Medulla oblongata (tissue), 1 donor: ENCODE results near the gene PCCA.
"Not testable (repeated sequence)": the region's sequence is repeated elsewhere in the genome, so short reads cannot be mapped to it uniquely, and the experiment has no call there.

Source experiments
- DNase-seq: peaks from one replicate; pipeline ENCODE4 v3.0.0-alpha.2; 2015; ENCODE audit errors: extremely low spot score

PCCA gene

DNA sequence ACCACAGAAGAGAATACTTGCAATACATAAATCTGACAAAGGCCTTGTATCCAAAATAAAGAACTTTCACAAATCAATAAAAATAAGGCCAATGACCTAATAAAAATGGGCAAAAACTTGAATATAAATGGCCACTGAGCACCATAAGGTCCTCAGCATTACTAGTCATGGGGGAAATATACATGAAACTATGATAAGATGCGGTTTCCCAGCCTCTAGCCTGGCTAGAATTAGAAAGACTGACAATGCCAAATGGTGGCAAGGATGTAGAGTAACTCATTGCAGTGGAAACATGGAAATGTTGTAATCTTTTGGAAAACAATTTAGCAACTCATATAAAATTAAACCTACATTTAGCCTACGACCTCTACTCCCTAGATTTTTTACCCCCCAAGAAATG lies 272.6 kb downstream of the PCCA start:
- DNase-seq, result no peak

GRCh38 chr13:100362371-100362770 lies 273.5 kb downstream of the PCCA start:
- no peak for DNase-seq

- DNase-seq, result no peak
These were observed 273.9 kb downstream of the PCCA start for GRCh38 chr13:100362781-100363180.

DNA sequence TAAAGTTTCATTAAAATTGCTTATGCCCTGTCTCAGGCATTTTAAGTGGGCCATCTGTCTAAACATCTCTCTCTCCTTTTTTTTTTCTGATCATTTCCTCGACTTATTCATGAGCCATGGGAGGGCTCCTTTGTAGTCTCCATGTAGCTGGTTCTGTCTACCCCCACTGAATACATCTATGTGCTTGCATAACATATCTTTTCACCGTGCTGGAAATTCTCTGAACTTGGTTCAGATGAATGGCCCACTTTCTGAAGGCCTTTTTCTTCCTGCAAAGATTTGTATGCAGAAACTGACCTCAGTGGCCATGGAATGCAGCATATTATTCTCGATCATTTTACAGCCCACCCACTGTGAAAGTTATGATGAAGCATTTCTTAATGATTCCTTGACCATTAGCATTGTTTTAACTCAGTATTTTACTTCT lies 274.4 kb downstream of the PCCA start:
- DNase-seq, result no peak

DNA sequence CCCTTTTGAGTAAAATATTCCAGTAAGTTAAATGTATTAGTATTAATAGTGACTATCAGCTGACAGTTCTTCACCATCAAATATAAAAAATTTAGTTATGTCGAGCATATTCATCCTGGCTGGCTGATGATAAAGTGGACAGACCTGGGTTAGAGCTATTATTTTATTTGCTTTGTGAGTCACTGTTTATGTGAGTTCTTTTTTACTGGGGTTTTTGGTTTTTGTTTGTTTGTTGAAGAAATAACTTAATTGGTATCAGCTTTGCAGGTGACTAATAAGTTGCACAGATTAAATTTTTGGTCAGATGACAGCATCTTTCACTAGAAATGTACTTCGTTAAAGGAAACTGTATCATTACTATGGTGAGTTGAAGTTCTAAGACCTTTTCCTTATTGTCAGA lies 275.0 kb downstream of the PCCA start:
- no peak for DNase-seq

DNA sequence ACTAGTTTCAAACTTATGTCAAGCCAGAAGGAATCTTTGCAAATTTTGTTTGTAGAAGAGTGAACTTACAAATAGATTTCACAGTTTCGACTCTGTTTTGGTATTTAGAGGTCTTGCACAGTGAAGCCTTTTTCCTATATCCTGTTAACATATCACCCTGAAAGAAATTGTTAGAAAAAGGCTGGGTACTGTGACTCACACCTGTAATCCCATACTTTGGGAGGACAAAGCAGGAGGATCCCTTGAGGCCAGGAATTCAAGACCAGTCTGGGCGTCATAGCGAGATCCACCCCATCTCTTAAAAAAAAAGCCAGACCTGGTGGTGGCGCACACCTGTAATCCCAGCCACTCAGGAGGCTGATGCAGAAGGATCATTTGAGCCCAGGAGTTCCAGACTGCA lies 275.7 kb downstream of the PCCA start:
- no peak for DNase-seq

DNA sequence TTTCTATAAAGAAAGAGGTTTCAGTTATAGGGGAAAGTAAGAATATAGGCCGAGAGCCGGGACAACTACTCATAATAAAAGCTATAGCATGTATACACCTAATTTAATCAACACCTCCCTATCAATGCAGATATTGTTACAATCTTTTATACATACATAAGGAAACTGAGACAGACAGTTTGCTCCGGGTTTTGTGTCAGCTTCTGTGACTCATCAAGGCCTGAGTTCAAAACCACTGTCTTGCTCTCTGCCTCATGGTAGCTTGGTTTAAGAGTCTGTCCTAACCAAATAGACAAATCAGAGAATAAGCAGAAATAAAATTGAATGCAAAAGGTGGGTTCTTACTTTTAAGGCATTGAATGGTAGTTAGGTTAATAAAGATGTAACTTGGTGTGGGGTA lies 276.8 kb downstream of the PCCA start:
- DNase-seq, result no peak

- no peak for DNase-seq
These were observed 289.6 kb downstream of the PCCA start for GRCh38 chr13:100378533-100378932.

- no peak for DNase-seq
These were observed 292.8 kb downstream of the PCCA start for GRCh38 chr13:100381595-100382224.

DNA sequence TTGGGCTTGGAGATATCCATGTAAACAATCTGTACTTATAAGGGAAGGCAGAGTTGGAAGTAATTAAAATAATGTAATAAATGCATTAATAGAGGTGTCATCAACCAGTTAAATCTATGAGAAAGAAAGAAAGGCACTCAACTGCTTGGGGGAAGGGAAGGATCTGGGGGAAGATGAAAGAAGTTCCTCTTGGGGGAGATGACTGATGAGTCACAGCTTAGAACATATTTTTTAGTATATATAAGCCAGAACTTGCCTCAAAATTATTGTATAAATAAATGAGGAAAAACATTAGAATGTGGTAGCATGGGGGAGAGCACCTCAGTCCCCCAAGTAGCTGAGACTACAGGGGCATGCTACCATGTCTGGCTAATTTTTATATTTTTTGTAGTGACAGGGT lies 293.9 kb downstream of the PCCA start:
- no peak for DNase-seq

DNA sequence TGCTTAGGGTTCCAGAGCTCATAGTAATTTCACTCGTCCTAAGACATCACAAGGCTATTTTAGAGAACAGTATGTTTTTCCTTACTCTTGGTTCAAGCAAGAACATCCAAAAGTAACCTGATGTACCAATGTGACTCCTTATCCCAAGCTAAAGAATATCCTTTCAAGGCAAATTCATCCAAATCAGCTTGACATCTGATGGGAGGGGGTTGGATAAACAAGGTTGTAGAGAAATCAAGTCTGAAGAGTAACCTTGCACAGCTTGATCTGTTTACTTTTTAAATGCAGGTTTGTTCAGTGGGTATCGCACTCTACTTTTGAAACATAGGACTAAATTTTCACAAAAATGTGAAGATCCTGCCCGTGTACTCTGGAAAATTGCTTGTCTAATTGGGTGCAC lies 298.5 kb downstream of the PCCA start:
- no peak for DNase-seq

- DNase-seq, result not testable (repeated sequence)
These were observed 299.3 kb downstream of the PCCA start for GRCh38 chr13:100388150-100388549.

- DNase-seq, result no peak
These were observed 300.0 kb downstream of the PCCA start for GRCh38 chr13:100388923-100389322.

DNA sequence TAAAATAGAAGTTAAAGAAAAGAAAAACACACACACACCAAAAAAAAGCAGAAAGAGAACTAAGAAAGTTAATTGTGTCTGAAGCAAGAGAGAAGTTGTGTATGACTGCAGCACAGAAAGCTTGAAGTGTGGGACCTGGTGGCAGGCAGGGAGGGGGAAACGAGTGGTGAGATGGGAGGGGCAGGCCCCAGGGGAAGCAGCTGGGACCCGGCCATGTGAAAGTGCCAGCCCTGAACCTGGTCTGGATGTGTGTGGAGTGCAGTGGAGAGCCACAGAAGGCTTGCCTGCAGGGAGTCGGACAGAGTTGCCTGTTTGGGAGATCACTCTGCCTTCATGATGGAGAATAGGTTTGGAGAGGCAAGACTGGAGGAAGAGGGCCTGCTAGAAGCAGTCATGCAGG lies 300.7 kb downstream of the PCCA start:
- no peak for DNase-seq

GRCh38 chr13:100392709-100393630 lies 304.1 kb downstream of the PCCA start:
- DNase-seq, result peak; percentile 12

GRCh38 chr13:100394005-100394695 lies 305.3 kb downstream of the PCCA start:
- DNase-seq, result peak; percentile 9

DNA sequence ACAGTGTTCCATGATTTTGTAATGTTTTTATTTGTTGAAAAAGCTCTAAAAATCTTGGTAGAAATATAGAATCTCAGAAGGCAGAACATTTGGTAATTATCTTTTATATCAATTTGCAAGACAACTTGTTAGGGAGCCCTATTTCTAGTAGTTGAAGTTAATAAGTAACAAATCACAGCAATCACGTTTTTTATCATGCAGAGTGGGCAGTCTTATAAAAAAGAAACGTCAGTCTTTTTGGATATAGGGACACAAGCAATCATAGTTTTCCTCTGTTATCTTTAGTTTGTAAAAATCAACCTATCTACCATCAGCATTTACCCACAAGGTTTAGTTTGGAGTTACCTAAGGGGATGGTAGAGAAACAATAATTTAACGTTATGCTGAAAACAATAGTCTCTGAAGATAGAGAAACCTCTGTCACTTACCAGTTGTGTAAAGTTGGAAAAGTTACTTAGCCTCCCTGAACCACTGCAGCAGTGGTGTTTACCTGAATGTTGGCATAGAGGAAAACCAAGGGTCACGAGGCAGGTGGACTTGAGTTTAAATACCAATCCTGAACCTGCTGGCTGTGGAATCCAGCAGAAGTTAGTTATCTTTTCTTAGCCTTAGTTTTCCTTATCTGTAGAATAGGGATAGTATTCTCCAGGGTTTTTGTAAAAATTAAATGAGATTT lies 306.9 kb downstream of the PCCA start:
- DNase-seq, result no peak

DNA sequence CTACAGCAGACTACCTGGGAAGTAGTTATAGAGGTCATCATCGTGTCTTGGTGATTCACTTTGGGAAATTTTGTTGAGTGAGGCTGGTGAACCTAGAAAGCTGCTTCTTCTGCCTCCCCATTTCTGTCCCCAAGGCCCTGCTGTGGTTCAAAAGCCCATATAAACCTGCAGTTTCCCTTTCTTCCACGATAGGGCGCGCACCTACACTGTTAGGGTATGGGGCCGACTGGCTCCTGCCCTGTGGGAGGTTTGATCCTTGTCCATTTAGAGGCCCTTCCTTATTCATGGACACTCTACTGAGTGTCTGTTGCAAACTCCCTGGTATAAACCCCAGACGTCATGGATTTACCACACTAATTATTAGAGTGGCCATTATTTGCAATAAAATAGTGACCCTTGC lies 307.9 kb downstream of the PCCA start:
- no peak for DNase-seq

GRCh38 chr13:100397627-100398026 lies 308.7 kb downstream of the PCCA start:
- DNase-seq, result no peak

DNA sequence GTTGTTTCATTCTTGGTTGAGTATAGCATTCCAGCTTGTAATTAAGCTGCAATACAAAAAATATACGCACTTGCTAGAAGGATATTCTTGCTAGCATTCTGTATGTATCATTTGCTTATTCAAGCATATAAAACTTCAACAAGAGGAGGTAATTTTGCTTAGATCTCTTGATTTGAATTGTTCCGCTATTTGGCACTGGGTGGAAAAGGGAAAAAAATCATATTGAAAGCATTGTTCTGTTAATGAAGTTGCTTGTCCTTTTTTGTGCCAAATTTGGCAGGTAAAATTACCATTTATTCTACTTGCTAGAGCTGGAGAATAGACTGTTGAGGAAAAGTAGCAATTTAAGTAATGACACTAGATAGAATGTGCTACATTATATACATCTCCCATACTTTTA lies 309.5 kb downstream of the PCCA start:
- DNase-seq, result no peak

DNA sequence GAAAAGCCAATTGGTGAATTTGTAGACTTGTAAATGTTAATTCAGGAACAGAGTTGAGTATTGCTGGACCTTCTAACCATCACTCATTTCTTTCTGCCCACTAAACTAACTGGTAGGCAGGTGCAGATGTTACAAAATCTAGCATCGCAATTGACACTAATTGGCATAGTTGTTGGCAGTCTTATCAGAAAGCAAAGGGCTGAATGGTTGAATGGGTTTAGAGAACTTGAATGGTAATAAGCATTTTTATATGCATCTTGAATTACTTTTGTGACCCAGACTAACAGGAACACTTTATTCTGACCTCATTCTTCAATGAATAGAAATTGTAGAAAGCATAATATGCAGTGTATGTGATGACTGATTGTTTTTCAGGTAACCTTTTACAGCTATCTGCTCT lies 310.6 kb downstream of the PCCA start:
- no peak for DNase-seq

- no peak for DNase-seq
These were observed 314.8 kb downstream of the PCCA start for GRCh38 chr13:100403675-100404074.
